Dermis microvascular lymphatic vessel endothelial cell (primary cell): ENCODE measurements around the gene ZBTB39. TPM values are rescaled to one million over a fixed set of nuclear protein-coding genes. Genes with fewer than 3 reads are reported as not detected.
"Not testable (repeated sequence)": the region's sequence is repeated elsewhere in the genome, so short reads cannot be mapped to it uniquely, and the experiment has no call there.

Source experiments
- DNase-seq, 2 donors: peaks; one replicate each; pipeline versions ENCODE4 v3.0.0 to v3.0.0-alpha.2; 2010; ENCODE audit warnings: low read depth in 2 of 2
- total RNA-seq: library from RNA; depleted of rRNA; stranded (reverse); fragments of >200 nt; gene quantifications from 2 replicates; pipeline ENCODE4 v1.2.1, GENCODE V29; 2014

ZBTB39 gene
- total RNA-seq, 1 donor from 2014 or later = 5.6 TPM

DNA sequence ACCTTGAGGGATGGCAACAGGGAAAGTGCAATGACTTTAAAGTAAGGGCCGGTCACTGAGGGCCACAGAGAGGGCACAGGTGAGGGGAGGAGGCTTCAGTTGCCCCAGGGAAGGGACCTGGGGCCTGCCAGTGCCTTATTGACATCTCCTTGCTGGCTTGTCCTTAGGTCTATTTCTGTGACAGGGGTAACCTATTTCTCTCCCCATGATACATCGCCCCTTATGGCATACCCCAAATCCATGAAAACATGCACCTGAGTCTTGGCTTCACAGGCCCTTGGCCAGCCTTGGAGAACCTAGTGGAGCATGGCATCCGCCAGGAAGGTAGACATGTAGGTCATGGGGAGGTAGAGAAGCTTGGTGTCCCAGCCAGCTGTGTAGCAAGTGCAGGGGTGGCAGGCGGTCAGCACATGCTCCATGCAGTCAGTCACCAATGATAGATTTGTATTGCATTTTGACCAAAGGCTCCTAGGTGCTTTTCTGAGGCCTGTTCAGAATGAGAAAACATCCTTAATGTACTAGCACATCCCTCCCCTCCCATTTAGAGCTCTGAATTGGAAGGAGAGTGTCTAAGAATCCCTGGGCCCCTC lies 25.3 kb downstream of the ZBTB39 start:
- DNase-seq = no peak

DNA sequence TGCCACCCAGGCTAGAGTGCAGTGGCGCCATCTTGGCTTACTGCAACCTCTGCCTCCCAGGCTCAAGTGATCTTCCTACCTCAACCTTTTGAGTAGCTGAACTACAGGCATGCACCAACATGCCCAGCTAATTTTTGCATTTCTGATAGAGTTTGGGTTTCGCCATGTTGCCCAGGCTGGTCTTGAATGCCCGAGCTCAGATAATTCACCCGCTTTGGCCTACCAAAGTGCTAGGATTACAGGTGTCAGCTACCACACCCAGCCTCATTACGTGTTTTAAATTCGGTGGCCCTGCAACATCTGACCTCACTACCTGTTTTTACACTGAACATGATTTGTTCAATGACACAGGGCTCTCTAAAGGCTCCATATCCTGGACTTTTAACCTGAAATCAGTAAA lies 26.1 kb downstream of the ZBTB39 start:
- no peak for DNase-seq

DNA sequence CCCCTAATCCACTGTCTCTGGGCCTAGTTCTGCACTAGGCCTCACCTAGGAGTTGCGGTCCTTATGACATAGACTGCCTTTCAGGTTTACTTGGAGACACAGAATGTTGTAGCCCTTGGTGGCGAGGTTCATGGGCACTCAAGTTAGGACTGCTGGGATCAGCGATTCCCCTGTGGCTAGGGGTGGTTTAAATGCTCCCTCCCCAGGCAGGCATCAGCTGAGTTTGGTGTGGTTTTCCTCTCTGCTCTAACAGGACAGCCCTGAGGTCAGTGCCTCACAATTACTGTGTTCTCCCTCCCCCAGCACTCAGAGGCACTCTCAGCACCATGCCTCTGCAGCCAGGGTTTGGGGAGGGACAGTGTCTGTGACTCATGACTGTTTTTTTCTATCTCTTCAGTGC lies 26.7 kb downstream of the ZBTB39 start:
- DNase-seq = no peak

DNA sequence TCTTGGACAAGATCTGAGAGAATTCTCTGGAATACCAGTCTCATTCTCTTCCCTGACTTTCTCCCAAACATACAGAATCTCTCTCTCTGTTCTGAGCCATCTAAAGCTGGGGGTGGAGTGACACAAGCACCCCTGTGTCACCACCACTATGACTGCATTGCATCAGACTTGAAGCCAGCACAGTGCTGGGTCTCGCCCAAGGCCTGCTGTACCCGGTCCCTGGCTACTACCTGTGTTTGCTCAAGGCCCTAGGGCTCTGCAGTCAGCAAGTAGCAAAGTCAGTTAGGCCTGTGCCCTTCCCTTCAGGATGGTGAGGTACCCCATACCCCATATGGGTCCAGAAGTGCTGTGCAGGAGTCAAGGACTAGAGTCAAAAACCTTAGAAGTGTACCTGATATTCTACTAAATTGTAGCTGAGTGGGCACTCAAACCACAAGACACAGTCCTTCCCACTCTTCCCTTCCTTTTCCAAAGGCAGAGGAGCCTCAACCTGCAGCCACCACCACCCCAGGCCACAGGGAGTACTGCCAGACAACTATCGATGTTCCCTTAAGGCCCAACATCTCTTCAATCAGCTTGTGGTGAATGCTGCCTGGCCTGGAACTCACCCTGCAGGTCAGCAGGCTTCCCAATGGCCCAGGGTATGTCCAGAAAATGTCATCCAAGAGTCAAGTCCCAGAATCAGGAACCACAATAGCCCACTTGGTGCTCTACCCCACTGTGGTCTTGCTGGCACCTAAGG lies 27.8 kb downstream of the ZBTB39 start:
- DNase-seq = no peak

DNA sequence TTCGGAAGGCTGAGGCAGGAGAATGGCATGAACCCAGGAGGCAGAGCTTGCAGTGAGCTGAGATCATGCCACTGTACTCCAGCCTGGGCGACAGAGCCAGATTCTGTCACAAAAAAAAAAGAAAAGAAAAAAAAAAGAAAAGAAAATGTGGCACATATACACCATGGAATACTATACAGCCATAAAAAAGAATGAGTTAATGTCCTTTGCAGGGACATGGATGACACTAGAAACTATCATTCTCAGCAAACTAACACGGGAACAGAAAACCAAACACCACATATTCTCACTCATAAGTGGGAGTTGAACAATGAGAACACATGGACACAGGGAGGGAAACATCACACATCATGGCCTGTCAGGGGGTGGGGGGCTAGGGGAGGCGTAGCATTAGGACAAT lies 29.0 kb downstream of the ZBTB39 start:
- not testable (repeated sequence) for DNase-seq

DNA sequence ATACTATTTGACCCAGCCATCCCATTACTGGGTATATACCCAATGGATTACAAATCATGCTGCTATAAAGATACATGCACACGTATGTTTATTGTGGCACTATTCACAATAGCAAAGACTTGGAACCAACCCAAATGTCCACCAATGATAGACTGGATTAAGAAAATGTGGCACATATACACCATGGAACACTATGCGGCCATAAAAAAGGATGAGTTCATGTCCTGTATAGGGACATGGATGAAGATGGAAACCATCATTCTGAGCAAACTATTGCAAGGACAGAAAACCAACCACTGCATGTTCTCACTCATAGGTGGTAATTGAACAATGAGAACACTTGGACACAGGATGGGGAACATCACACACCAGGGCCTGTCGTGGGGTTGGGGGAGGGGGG lies 32.1 kb downstream of the ZBTB39 start:
- DNase-seq = not testable (repeated sequence)

DNA sequence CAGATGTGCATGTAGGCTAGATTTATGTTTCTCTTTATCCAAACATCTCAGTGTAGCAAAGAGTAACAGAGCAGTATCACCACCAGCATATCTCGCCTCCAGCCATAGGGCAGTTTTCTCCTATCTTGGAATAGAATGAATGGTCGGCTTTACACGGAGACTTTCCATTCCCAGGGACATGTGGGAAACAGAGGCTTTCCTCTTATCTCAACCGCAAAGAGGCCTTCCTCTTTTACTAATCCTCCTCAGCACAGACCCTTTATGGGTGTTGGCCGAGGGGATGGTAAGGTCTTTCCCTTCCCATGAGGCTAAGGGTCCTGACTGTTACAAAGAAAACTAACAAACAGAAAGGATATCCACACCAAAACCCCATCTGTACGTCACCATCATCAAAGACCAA lies 37.4 kb downstream of the ZBTB39 start:
- DNase-seq = not testable (repeated sequence)

DNA sequence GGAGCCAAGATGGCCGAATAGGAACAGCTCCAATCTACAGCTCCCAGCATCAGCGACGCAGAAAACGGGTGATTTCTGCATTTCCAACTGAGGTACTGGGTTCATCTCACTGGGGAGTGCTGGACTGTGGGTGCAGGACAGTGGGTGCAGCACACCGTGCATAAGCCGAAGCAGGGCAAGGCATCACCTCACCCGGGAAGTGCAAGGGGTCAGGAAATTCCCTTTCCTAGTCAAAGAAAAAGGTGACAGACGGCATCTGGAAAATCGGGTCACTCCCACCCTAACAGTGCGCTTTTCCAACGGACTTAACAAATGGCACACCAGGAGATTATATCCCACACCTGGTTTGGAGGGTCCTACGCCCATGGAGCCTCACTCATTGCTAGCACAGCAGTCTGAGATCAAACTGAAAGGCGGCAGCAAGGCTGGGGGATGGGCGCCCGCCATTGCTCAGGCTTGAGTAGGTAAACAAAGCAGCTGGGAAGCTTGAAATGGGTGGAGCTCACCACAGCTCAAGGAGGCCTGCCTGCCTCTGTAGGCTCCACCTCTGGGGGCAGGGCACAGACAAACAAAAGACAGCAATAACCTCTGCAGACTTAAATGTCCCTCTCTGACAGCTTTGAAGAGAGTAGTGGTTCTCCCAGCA lies 40.2 kb downstream of the ZBTB39 start:
- not testable (repeated sequence) for DNase-seq

DNA sequence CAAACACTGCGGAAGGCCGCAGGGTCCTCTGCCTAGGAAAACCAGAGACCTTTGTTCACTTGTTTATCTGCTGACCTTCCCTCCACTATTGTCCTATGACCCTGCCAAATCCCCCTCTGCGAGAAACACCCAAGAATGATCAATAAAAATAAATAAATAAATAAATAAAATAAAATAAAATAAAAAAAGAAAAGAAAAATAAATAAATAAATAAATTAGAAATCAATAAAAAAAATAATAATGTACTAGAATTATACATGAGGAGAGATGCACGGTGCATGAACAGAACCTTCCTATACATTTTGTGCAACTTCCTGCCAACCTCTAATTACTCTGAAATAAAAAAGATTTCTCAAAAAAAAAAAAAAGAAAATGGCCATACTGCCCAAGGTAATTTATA lies 41.2 kb downstream of the ZBTB39 start:
- DNase-seq = not testable (repeated sequence)

DNA sequence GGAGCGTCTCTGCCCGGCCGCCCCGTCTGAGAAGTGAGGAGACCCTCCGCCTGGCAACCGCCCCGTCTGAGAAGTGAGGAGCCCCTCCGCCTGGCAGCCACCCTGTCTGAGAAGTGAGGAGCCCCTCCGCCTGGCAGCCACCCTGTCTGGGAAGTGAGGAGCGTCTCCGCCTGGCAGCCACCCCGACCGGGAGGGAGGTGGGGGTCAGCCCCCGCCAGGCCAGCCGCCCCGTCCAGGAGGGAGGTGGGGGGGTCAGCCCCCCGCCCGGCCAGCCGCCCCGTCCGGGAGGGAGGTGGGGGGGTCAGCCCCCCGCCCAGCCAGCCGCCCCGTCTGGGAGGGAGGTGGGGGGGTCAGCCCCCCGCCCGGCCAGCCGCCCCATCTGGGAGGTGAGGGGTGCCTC lies 42.8 kb downstream of the ZBTB39 start:
- not testable (repeated sequence) for DNase-seq

DNA sequence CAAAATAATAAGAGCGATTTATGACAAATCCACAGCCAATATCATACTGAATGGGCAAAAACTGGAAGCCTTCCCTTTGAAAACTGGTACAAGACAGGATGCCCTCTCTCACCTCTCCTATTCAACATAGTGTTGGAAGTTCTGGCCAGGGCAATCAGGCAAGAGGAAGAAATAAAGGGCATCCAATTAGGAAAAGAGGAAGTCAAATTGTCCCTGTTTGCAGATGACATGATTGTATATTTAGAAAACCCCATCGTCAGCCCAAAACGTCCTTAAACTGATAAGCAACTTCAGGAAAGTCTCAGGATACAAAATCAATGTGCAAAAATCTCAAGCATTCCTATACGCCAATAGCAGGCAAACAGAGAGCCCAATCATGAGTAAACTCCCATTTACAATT lies 44.1 kb downstream of the ZBTB39 start:
- DNase-seq = not testable (repeated sequence)

DNA sequence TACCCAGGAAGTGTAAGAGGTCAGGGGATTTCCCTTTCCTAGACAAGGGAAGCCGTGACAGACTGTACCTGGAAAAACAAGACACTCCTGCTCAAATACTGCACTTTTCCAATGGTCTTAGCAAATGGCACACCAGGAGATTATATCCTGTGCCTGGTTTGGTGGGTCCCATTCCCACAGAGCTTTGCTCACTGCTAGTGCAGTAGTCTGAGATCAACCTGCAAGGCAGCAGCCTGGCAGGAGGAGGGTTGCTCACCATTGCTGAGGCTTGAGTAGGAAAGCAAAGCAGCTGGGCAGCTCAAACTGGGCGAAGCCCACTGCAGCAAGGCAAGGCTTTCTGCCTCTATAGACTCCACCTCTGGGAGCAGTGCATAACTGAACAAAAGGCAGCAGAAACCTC lies 47.9 kb downstream of the ZBTB39 start:
- DNase-seq = no peak

DNA sequence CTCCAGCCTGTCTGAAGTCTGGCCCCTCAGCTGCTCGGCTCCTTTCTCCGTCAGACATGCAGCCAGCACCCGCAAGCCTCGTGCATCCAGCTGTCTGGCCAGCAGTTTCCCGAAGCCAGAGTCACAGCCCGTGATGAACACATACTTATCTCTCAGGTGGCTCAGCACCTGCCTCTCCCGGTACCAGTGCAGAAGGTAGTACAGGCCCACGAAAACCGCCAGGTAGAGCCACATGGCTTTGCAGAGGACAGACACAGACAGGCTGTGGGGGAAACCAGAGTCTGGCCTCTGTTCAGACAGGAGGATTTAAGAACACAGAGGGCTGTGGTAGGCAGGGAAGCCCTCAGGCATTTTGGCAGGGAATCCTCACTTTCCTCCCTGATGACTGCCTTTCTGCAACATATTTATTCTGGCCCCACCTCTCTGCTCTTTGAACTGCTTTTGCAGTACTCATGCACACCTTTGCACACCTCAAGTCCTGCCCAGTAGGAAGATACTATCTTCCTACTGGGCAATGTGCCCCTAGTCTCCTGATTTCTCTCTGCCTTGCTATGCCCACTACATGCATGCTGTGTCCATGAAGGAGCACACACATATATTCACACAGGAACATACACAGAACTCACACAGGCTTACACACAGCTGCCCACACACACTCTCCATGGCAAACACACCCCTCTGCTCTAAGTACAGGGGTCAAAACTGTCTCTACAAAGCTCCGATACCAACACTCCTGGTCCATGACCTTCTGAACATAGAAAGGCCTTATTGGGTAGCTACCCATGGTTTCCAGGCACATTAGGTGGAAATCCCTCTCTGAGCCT lies 48.9 kb downstream of the ZBTB39 start, which contains the start of gene RDH16:
TSS of gene RDH16 (minus strand) at position 380 of the 824 bp plus-strand sequence. CDS start at position 234, 146 bp downstream.
- DNase-seq = no peak

DNA sequence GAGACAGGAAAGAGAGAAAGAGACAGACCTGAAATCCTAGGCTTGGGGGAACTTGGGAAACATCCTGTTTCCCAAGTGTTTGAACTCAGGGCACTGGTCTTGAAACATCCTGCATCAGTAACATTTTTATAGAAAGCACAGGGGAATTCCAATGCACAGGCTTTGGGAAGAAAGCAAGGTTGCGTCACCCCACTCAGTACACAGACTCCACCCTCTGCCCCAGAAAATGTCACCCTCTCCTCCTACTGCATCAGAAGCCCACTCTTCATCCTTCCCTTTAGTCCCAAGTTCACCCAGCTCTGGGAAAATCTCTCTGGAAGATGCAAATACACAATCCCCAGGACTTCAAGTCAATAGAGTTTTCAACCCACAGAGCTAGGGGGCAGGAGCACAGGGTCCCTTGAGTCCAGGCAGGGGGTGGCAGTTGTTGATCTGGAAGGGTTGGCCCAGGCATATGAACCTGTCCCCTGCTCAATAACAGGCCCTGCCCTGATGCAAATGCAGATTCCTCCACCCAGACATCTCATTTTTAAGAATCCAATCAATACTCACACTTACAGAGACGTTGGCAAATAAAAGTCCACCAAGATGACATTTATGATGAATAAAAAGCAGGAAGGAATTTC lies 50.6 kb downstream of the ZBTB39 start:
- no peak for DNase-seq

DNA sequence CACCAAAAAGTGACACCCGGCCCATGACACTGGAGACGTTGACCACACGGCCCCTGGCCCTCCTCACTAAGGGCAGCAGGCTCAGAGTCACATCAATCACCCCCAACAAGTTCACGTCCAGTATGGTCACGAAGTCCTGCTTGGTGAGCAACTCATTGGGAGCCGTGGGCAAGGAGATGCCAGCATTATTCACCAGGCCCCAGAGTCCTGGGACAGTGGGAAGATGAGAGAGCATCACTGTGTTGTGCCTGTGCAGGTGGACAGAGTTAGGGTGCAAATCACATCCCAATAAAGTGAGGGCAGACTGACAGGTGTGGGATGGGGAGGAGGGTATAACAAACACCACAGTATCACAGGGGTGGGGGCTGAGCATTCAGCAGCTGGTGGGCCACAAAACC lies 51.4 kb downstream of the ZBTB39 start:
- DNase-seq = no peak

DNA sequence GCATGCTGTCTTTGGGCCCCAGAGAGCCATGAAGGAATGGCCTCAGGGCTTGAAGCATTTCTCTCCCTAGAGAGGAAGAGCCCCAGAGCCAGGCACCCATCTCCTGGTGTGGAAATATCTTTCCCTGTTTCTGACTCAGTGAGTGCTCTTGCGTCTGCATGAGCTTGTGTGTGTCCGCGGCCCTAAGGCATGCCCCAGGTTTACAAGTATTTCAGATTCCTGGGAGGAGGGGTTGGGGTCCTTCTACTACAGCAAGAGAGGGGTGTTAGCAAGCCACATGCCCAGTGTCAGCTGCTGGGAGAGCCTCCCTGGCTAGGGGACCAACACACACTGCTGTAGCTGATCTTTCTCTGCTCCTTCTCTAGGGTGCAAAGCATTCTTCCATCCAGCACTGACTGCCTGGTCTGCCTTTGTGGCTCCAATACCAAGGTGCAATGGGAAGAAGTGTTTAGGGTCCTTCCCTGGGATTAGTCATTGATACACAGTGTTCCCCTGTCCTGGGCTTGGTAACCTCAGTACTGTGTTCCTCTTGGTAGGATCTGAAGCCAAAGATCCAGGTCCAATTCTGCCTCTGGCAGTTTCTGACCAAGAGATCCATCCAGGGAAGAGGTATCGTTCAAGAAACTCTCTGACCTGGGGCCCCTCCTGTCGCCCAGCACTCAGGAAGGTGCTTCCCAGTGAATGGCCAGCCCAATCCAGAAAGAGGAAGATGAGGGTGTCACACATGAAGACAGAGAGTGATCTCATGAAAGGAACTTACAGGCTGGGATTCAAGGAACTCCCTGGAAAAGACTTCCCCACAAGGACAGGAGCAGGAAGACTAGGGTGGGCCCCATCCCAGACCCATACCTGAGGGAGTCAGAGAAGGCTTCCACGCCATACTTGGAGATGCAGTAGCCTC lies 52.0 kb downstream of the ZBTB39 start:
- no peak for DNase-seq

DNA sequence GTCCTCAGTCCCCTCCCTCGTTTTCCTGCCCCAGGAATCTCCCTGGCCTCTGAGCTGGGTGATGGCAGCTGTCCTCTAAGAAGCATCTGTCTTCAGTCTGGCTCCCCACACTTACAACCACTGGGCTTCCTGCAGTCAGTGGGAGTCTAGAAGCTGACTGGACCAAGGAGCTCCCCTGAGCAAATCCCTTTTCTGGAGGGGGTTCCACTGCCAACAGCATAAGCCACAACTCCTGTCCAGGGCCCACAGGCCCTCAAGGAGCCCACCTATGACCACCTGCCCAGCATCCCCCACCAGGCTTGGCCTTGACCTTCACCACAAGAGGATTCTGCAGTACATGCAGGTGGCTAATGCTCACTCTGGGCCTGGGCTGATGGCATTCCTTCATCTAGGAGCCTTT lies 53.0 kb downstream of the ZBTB39 start:
- no peak for DNase-seq

DNA sequence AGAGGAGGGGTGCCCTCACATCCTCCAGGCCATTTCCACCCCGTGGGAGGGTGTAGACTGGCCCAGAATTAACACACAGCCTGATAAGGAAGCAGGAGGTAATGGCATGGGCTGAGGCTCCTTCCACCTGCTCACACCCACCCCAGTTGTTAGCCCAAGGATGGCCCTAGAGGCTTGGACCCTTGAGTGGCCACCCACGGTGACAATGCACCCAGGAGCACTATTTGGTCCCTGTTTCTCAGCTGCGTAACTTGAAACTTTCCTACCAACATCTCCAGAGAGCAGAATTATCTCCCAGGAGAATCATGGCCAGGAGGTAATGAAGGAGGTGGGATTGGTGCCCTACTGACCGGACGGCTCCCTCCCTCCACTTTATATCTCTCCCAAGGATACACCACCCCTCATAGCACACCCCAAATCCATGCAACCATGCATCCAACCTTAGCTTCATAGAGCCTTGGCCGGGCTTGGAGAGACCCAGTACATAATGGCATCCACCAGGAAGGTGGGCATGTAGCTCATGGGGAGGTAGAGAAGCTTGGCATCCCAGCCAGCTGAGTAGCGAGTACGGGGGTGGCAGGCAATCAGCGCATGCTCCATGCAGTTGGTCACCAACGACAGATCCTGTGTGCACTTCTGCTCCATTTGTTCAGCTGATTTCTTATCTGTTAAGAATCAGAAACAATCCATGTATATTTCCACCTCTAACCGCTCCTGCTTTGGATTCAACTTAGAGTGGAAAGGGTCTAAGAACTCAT lies 54.6 kb downstream of the ZBTB39 start:
- DNase-seq = no peak

DNA sequence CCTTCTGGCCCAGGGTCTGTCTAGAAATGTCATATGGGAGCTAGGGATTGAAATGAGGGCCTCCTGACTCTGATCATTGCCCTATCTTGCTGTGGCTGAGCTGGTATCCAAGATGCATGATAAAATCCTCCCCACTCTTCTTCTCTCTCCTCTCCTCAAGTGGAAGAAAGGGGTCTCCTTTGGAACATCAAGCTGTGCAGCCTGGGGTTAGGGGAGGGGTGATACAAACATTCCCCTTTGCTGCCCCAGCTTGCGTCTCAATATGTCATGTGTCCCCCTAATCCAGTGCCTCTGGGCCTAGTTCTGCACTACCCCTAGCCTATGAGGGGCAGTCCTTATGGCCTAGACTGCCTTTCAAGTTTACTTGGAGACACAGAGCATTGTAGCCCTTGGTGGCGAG lies 57.5 kb downstream of the ZBTB39 start:
- no peak for DNase-seq
